GM18517 (cell line): ENCODE results near the gene HLA-DQA1.
"Not testable (repeated sequence)": the region's sequence is repeated elsewhere in the genome, so short reads cannot be mapped to it uniquely, and the experiment has no call there.

Experiments used
- ATAC-seq: cut with Tn5 transposase; IDR thresholded peaks from one replicate; pipeline ENCODE4 v1.9.1; 2021; ENCODE audit warnings: mild to moderate bottlenecking, moderate library complexity; ENCODE audit not compliant: unreplicated experiment

HLA-DQA1 gene

DNA sequence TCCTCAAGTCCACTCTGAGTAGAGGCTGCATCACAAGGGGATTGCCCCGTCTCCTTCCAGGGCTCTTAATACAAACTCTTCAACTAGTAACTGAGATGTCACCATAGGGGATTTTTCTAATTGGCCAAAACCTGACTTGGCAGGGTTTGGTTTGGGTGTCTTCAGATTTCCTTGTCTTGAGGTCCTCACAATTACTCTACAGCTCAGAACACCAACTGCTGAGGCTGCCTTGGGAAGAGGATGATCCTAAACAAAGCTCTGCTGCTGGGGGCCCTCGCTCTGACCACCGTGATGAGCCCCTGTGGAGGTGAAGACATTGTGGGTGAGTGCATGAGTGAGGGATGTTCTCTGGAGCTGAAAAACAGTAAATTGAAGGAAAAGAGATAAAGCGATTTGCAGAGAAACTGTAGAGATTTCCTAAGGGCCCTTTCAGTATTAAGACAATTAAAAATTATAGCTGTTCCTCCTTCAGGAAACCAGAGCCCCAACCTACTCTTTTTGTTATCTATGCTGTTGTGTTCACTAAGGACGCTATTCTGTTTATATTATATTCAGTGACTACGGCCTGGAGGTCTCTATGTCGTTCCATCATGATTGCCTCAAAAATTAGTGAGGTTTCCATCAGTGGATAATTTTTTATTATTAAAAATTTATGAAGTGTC is at the start of gene HLA-DQA1:
Gene HLA-DQA1 (plus strand): TSS at position 188 of the 662 bp plus-strand sequence. CDS start 53 bp downstream, at position 241.
- peak; percentile 74 for ATAC-seq

DNA sequence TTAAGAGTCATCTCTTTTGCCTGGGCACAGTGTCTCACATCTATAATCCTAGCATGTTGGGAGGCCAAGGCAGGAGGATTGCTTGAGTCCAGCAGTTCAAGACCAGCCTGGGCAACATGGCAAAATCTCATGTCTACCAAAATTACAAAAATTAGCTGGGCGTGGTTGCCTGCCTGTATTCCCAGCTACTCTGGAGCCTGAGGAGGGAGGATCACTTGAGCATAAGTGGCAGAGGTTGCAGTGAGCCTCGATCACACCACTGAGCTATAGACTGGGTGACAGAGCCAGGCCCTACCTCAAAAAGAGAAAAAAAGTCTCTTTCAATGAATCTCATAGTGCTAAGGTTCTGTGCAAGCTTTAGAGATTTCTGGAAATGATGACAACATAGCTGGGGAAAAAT is 49.0 kb upstream of the HLA-DQA1 start:
- ATAC-seq: no peak

DNA sequence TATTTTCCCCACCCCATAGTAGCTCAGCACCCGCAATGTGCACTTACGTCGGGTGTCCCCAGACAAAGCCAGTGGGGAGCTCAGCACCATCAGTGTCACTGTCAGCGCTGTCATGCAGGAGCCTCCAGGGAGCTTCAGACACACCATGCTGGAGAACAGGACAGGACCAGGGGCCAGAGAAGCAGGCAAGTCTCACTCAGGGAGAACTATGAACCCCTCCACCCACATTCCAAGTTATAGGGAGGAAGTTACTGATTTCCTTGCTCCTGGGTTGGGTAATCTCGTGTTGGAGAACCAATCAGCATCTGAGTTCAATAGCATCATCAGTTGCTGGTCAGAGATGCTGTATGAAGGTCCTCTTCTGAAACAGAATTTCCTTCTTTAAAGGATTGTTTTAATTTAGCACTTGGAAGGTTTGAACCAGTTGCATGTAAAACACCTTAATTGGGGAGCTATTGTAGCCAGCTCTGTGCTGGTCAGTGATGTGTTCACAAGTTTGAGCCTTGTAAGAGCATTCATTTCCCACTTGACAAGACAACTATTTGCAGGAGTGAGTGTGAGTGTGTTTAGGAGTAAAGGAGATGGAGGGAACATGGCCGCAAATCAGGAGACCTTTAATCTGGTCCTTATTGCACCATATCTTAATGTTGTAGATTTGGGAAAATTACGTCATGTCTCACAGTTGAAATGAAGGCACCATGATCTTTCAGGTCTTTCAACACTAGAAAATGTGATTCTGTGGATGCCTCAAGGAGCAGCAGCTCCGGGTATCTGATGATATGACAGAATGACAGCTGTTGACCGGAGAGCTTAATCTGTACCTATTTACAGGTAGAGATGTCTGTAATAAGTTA is 47.4 kb upstream of the HLA-DQA1 start, which contains the start of gene HLA-DRB1:
Gene HLA-DRB1 (minus strand): TSS at position 253 of the 854 bp plus-strand sequence. CDS start 106 bp downstream, at position 147.
- peak; percentile 93 for ATAC-seq

- ATAC-seq: not testable (repeated sequence)
These were observed 46.5 kb upstream of the HLA-DQA1 start for GRCh38 chr6:32590713-32591112.

DNA sequence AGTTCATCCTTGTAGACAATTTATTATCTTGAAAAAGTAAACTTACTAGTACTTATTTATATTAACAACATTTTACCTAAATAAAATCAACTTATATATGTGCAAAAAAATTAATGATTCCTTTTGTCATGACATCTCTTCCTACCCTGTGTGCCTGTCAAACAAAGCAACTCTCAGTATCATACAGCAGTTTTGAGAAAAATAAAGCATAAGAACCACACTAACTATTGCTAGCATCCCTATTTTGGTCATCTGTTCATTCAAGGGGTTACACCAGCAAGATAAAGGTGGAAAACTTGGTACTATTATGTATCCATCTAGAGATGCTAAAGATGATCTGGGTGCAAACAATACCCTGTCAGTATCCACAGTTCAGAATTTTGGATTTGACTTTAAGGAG is 40.2 kb upstream of the HLA-DQA1 start:
- no peak for ATAC-seq

DNA sequence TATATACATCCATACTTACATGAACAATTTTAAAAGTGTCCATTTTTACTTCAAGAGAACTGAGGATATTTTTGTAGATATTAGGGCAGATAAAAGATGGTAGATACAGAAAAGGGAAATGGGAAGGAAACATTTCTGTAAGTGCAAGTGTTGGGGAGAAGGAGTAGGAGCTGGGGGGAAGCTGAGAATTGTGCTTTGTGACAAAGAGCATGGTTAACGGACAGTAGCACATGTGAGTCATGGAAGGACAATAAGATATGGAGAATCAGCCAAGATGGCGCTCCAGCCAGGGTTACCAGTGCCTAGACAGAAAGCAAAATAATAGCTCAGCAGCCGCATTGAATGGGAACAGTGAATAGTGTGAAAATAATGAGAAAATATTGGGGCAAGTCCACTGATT is 34.8 kb upstream of the HLA-DQA1 start:
- ATAC-seq: no peak

GRCh38 chr6:32603222-32603621 is 34.0 kb upstream of the HLA-DQA1 start:
- no peak for ATAC-seq

GRCh38 chr6:32603888-32604287 is 33.3 kb upstream of the HLA-DQA1 start:
- no peak for ATAC-seq

- ATAC-seq: no peak
These were observed 32.8 kb upstream of the HLA-DQA1 start for GRCh38 chr6:32604434-32604877.

DNA sequence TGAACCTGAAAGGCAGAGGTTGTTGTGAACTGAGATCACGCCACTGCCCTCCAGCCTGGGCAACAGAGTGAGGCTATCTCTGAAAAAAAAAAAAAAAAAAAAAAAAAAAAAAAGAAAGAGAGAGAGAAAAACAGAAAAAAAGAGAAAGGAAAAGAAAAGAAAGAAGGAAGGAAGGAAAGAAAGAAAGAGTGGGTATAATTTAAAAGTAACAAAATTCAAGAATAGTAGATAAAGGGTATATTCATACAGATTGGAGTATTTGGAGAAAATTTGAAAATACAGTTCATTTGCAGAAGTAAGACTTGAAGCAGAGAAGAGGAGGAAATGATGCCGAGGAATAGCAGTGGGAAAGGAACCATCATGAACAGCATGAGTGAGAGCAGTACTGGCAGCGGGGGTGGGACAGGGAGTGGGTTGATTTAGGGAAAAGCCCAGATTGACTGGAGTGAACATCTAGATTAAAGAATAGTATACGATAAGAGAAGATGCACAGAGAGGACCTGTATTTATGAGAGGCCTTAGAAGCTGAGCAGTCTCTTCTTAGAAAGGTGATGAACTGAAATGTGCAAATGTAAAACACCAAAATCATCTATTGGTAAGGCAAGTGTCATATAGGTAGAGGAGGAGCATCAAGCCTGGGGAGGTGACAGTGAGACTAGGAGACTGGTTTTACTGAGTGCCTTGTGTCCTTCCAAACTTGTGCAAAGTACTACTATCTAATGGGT is 29.8 kb upstream of the HLA-DQA1 start:
- no peak for ATAC-seq

GRCh38 chr6:32607988-32608298 is 29.3 kb upstream of the HLA-DQA1 start:
- no peak for ATAC-seq

- no peak for ATAC-seq
These were observed 28.8 kb upstream of the HLA-DQA1 start for GRCh38 chr6:32608362-32608761.

DNA sequence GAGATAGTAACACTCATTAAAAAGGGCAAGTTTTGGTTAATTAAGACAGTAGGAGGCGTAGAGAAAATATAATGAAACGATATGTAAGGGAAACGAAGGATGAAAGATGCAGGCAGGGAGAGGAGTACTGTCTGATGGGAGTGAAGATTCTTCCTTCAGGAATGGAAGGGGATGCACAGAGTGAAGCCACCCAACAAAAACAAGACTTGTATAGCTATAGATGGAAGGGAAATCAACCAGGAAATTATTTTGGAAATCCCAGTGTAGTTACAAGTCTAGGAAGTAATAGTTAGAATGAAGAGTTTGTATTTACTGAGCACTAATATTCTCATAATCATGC is 27.8 kb upstream of the HLA-DQA1 start:
- ATAC-seq: no peak

DNA sequence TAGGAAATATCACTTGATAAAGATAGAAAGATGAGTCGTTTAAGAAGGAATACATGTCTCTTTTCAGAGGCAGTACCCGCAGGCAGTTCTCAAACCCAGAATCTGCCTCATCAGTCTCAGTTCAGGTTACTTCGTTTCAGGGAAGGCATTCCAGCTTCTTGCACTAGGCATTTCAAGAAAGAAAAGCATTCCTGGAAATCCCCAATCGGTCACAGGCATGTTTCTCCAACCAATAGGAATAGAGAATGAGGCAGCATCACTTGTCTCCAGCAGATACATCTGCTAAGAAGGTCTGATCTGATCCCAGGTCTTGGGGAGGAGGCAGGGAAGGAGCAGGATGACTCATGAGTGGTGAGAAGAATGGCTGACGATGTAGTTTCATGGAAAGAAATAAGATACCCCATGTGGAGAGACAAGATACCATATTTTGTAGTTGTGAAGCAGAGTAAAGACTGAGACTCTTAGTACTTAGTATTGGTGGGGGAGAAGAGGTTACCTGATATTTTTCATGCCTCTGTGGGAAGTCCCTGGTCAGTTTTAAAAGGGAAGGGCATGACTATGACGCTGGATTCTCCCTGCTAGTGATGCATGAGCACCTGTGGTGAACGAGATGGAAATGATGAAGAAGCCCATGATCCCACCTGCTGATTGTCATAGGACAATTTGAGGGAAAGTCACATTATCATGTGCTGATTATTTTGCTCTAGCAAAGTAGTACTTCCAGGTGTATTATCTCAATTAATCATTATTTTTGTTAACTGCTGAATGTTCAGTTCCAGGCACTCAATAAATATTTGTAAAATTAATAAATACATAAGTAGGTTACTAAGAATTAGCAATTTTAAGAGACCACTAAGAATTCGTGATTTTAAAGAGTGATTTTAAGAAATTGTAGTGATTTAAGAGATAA is 27.2 kb upstream of the HLA-DQA1 start:
- peak; percentile 90 for ATAC-seq

- ATAC-seq: no peak
These were observed 26.4 kb upstream of the HLA-DQA1 start for GRCh38 chr6:32610682-32611296.

DNA sequence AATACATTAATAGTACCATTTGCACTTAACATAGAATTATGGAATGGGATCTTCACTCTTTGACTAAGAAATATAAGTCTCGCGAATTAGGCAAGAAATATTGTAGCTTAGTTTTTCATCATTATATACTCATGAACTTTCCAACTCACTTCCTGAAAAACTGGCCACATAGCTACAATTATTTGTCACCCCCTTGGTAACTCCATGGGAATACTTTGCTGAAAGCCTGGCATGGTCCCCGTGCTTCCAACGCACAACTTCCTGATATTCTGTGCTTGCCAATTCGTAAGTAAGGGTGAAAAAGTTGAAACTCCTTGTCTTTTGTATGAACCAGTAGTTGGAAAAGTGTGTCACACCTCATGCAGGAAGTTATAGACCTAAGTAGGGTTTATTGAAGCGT is 23.7 kb upstream of the HLA-DQA1 start:
- ATAC-seq: no peak

DNA sequence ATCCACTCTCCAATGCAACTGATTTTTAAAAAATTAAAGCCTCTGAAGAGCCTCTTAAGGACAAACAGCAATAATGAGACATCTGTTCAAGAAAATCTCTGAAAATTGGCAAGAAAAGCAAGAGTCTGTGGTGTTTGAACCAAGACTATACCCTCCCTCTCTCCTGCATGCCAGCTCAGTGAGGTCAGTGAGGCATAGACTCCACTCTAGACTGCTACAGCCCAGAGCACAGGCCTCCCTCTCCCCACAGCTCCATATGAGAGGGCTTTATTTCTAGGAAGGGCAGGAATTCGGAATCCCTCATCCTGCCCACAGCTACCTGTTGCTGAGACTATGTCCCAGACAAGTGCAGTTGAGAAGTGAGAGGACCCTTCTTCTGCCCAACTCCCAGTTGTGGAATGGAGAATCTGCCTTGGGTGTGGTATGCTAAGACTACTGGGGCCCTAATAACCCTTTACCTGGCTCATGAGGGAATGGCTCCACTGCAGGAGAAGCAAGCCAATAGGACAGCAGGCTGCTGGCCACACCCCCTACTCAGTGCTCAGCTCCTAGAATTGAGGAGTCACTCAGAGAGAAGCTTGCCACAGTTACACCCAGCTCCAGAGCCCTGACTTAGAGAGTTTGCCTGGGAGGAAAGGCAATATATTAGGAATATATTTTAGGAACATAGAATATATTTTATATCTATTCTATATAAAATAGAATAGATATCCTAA is 22.7 kb upstream of the HLA-DQA1 start:
- ATAC-seq: no peak

DNA sequence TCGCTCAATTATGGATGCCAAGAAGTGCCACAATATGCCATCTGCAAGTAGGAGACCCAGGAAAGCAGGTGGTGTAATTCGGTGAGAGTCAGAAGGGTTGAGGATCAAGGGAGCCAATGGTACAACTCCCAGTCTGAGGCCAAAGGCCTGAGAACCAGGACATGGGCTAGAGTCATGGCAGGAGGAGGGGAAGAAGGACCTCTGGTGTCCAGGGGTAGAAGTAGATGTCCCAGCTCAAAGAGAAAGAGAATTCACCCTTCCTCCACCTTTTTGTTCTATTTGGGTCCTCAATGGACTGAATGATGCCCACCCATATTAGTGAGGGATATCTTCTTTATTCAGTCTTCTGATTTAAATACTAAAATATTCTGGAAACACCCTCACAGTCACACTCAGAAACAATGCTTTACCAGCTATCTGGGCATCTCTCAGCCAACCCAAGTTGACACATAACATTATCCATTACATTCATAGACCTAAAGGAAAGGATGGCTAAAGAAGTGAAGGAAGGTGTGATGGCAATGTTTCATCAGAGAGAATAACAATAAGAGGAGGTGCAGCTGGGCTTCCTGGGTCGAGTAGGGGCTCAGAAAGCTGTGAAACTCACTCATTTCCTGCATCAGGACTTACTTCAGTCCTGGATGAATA is 21.2 kb upstream of the HLA-DQA1 start:
- ATAC-seq: no peak

DNA sequence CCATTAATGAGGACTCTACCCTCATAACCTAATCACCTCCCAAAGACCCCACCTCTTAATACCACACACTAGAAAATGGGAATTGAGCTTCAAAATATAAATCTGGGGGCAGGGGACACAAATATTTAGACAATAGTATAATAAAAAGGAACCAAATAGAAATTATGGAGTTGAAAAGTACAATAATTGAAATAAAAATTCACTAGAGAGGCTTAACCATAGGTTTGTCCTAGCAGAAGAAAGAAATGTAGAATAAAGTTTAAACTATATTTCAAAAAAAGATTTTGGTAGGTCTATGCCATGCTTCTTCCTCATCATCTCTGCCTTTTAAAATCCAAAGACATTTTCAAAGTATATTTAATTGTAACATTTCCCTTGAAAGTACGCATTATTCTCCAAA is 19.5 kb upstream of the HLA-DQA1 start:
- ATAC-seq: no peak
